NB4 (cell line): ENCODE results near the gene EPHA10.

ENCODE experiments used
- DNase-seq: peaks from one replicate; pipeline ENCODE4 v3.0.0; 2010; ENCODE audit warnings: low read depth
- H3K4me3 ChIP-seq: one replicate; pipeline ENCODE4 v1.5.1; 2011; ENCODE audit warnings: mild to moderate bottlenecking, low read depth, low read length, moderate library complexity
- MYC ChIP-seq: IDR thresholded peaks from 2 replicates; pipeline ENCODE4 v1.6.1; 2011; ENCODE audit warnings: low read depth, low read length
- POLR2A ChIP-seq: IDR thresholded peaks from 2 replicates; pipeline ENCODE4 v1.6.1; 2011; ENCODE audit warnings: mild to moderate bottlenecking; ENCODE audit not compliant: insufficient read length; ENCODE audit errors: extremely low read depth
- TF ChIP-seq, protein P1 (sequence below): IDR thresholded peaks from 2 replicates; pipeline ENCODE4 v1.6.1; 2011; ENCODE audit warnings: low read depth, low read length
- TF ChIP-seq, protein P2 (sequence below): IDR thresholded peaks from one replicate; pipeline ENCODE4 v1.5.1; 2012; ENCODE audit warnings: low read depth, low read length

The EPHA10 gene

DNA sequence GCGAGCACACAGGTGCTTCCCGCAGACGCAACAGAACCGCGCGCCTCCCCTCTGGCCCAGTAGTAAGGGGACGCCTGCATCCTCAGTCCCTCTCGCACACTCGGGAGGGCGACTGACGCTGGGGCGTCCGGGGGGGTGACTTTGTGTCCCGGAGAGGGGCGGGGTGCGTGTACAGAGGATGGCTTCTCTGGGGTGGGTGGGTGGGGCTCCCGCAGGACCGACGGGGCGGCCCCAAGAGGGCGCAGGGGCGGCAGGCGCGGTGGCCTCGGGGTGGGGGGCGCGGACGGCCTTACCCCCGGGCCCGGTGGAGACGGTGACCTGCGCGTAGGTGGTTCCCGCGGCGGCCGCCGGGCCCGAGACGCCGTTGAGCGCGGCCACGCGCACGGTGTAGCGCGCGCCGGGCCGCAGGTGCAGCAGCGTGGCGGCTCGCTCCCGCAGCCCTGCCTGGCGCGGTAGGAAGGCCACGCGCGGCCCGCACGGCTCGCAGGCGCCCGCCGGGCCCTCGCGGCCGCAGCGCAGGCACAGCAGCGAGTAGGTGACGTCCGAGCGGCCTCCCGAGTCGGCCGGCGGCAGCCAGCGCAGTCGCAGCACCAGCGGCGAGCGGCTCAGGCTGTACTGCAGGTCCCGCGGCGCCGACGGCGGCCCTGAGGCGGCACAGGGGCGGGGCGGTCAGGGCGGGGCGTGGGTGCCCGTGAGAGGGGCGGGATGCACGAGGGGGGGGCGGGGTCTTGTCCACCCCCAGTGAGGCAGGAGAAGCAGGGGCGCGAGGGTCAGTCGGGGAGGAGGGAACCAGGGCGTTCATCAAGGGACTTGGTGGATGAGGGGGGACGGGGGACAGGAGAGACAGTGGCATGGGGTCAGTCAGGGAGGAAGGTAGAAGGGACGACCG is 12.1 kb downstream of the EPHA10 start:
- H3K4me3 ChIP-seq = no peak overlapping the region
- DNase-seq = no peak
- TF ChIP-seq POLR2A (no peak), MYC (no peak)
- TF ChIP-seq, protein P1, sequence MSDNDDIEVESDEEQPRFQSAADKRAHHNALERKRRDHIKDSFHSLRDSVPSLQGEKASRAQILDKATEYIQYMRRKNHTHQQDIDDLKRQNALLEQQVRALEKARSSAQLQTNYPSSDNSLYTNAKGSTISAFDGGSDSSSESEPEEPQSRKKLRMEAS = no peak
- TF ChIP-seq, protein P2, sequence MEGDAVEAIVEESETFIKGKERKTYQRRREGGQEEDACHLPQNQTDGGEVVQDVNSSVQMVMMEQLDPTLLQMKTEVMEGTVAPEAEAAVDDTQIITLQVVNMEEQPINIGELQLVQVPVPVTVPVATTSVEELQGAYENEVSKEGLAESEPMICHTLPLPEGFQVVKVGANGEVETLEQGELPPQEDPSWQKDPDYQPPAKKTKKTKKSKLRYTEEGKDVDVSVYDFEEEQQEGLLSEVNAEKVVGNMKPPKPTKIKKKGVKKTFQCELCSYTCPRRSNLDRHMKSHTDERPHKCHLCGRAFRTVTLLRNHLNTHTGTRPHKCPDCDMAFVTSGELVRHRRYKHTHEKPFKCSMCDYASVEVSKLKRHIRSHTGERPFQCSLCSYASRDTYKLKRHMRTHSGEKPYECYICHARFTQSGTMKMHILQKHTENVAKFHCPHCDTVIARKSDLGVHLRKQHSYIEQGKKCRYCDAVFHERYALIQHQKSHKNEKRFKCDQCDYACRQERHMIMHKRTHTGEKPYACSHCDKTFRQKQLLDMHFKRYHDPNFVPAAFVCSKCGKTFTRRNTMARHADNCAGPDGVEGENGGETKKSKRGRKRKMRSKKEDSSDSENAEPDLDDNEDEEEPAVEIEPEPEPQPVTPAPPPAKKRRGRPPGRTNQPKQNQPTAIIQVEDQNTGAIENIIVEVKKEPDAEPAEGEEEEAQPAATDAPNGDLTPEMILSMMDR = no peak

DNA sequence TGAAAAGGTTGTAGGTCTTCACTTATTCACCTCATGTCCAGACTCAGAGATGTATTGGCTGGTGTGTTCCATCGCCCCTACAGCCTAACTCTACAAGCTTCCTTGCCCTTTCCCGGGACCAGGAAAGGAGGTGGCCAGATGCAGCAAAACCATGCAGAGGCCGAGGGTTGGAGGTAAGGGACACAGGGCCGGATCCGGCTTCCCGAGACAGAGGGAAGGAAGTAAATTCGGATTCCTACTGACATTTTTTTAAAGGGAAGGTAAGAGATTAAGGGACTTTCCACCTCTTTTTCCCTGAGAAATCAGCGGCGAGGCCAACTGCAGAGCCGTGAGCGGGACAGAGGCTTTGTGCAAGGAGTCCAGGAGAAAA is 12.7 kb downstream of the EPHA10 start:
- DNase-seq = no peak
- H3K4me3 ChIP-seq = no peak overlapping the region
- TF ChIP-seq MYC (no peak), POLR2A (no peak)
- TF ChIP-seq, protein P2 = no peak
- TF ChIP-seq, protein P1 = no peak

DNA sequence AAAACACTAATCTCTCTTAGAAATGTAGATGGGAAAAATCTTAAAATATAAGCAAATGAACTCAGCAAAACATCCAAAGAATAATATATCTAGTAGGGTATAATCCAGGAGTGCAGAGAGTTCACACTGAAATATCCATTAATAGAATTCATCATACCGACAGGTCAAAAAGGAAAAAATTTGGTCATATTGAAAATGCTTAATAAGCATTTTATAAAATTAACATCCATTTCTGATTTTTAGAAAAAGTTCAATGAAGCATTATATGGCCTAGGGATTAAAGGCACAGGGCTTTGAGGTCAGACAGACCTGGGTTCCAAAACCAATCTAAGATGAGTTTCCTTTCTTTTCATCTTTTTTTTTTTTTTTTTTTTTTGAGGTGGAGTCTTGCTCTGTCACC is 16.4 kb downstream of the EPHA10 start:
- no peak for DNase-seq
- TF ChIP-seq, protein P2 = no peak
- TF ChIP-seq MYC = no peak
- TF ChIP-seq, protein P1 = no peak
- TF ChIP-seq POLR2A = no peak

DNA sequence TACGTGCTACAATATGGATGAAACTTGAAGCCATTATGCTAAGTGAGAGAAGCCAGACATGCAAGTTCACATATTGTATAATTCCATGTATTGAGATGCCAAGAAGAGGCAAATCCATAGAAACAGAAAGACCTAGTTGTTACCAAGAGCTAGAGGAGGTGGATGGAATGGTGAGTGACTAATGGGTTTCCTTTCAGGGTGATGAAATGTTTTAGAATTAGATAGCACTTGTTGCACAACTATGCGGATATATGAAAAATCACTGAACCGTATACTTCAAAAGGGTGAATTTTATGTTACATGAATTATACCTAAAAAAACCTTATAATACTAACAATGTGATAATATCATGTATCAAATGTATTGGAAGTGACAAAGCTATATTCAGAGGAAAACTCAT is 18.1 kb downstream of the EPHA10 start:
- H3K4me3 ChIP-seq = no peak overlapping the region
- TF ChIP-seq POLR2A (no peak), MYC (no peak)
- TF ChIP-seq, protein P1 = no peak
- DNase-seq = no peak

More for the DNA sequence above, 16.4 kb downstream of the EPHA10 start:
- H3K4me3 ChIP-seq = no peak overlapping the region

DNA sequence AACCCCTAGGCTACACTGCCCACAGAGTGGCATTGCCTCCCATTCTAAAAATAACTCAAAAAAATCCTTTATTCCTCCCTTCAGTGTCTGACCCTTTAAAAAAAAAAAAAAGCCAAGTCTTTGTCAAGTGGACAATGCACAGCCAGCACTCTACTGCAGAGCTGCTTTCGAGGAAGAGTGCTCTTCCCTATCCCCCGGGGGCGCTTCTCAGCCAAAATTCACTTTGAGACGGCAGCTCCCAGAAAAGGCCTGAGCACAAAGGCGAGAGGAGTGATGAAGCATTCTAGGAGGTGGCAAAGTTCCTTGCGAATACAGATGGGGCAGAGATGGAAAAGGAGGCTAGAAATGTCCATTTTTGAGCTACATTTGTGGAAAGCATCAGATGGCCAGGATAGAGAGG is 23.3 kb downstream of the EPHA10 start:
- no peak overlapping the region for H3K4me3 ChIP-seq
- TF ChIP-seq, protein P2 = no peak
- TF ChIP-seq, protein P1 = no peak
- no peak for TF ChIP-seq MYC
- DNase-seq = no peak

DNA sequence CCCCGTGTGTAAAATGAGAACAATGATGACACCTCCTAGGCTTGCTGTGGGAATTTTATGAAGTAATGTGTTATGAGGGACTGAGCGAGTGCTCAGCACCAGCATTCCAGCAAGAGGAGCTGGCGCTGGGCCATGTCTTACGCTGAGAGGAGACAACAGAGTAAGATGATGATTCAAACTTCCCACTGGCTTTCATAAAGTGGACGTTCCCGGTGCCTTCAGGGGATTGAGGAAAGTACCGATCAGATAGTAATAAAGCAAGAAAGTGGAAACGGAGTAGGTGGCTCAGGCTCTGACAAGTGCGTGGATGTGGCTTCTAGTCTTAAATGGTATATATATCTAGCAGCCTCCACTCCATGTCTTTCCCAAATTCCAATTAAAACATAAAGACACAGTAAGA is 23.8 kb downstream of the EPHA10 start:
- TF ChIP-seq POLR2A (no peak), MYC (no peak)
- TF ChIP-seq, protein P1 = no peak
- TF ChIP-seq, protein P2 = no peak
- no peak overlapping the region for H3K4me3 ChIP-seq
- no peak for DNase-seq
